ENCODE results near the gene SPATA25. TPM values are rescaled to one million over a fixed set of nuclear protein-coding genes. Genes with fewer than 3 reads are reported as not detected.
"Not testable (repeated sequence)": the region's sequence is repeated elsewhere in the genome, so short reads cannot be mapped to it uniquely, and the experiment has no call there.

Gene SPATA25
- total and polyA plus RNA-seq, 2 donors (not counting 3 experiments of a cell fraction or from before 2014, with no cell fraction given), result 0.69 to 1.3 TPM

GRCh38 chr20:45902199-45902701 is 14.8 kb upstream of the SPATA25 start:
- POLR2A ChIA-PET, result interaction anchor here (0.6 kb wide), 1 partner anchor 22 kb away, joined by 3 read pairs; no protein-coding TSS in a partner anchor
- H3K9me1 ChIP-seq (replicated peaks; ENCODE audit: control insufficient read depth, extremely low read depth, insufficient read depth, low read length), result no peaks in the 10 kb centered on the region
- no peak overlapping the region for H3K4me2 ChIP-seq (ENCODE audit: insufficient read depth, low read length)
- intact Hi-C loops (cut with micrococcal nuclease), result no loop called here
- FAIRE-seq (no peak), DNase-seq (ENCODE audit: low read depth, low spot score) (no peak)
- H2AFZ ChIP-seq (ENCODE audit: low read depth, low read length), result no peak overlapping the region
- H3K4me3 ChIP-seq (replicated peaks in 1 of 3; ENCODE audit: insufficient read depth in 1 of 3, low read depth in 1 of 3, low read length in 3 of 3), result no peak overlapping the region
- peaks cover 0 to 23% of the 10 kb centered on the region in 2 experiments for H3K36me3 ChIP-seq (ENCODE audit: control insufficient read depth in 2 of 2, extremely low read depth in 1 of 2, insufficient read depth in 2 of 2, low read length in 2 of 2)
- H3K79me2 ChIP-seq (ENCODE audit: control insufficient read depth, insufficient read depth, low read length), result no peaks in the 10 kb centered on the region
- no TSS peak for BruUV-seq (replicated peaks)
- no peak overlapping the region for H3K27ac ChIP-seq (ENCODE audit: insufficient read depth, low read depth, low read length)
- TF ChIP-seq MYC (IDR thresholded peaks at IDR 0.05; ENCODE audit: low read depth, low read length) (no peak), EZH2 (IDR thresholded peaks at IDR 0.05; ENCODE audit: borderline replicate concordance, low read depth, low read length, severe bottlenecking) (no peak), GATA2 (IDR thresholded peaks at IDR 0.05; ENCODE audit: insufficient read depth, insufficient read length, low read depth, low read length) (no peak), POLR2AphosphoS5 (IDR thresholded peaks at IDR 0.05; ENCODE audit: insufficient read depth, low read depth, low read length) (no peak), FOS (IDR thresholded peaks at IDR 0.05; ENCODE audit: borderline replicate concordance, insufficient read depth, low read length) (no peak), POLR2A (IDR thresholded peaks at IDR 0.05; ENCODE audit: low read depth, low read length) (no peak), MAX (IDR thresholded peaks at IDR 0.05; ENCODE audit: insufficient read depth, insufficient read length) (no peak), CTCF (IDR thresholded peaks at IDR 0.05; ENCODE audit: extremely low read depth in 1 of 2, insufficient read depth in 1 of 2, low read depth in 1 of 2, low read length in 2 of 2) (no peak), JUN (IDR thresholded peaks at IDR 0.05; ENCODE audit: borderline replicate concordance, insufficient read depth, insufficient read length, low read depth) (no peak)
- H4K20me1 ChIP-seq (replicated peaks; ENCODE audit: control insufficient read depth, extremely low read depth, insufficient read depth, low read length), result no peaks in the 10 kb centered on the region
- no peaks in the 10 kb centered on the region for H3K4me1 ChIP-seq (ENCODE audit: control insufficient read depth, extremely low read depth, insufficient read depth, low read length)
- H3K9ac ChIP-seq (replicated peaks; ENCODE audit: extremely low read depth, insufficient read depth, low read length), result no peak overlapping the region
- H3K27me3 ChIP-seq (ENCODE audit: control insufficient read depth in 2 of 2, insufficient read depth in 2 of 2, low read length in 2 of 2), result no peaks in the 10 kb centered on the region
- H3K9me3 ChIP-seq (replicated peaks; ENCODE audit: control insufficient read depth, insufficient read depth, low read length), result no peaks in the 10 kb centered on the region
- dilution Hi-C loops (cut with MboI; ENCODE audit: extremely low pct_ligation_motif_present, low sequenced_read_pairs), result no loop called here
- CTCF ChIA-PET, result interaction anchor here (1.3 kb wide), 1 partner anchor 12 kb away, joined by 3 read pairs; no protein-coding TSS in a partner anchor

- FAIRE-seq; H3K27me3 ChIP-seq (ENCODE audit: control insufficient read depth in 2 of 2, insufficient read depth in 2 of 2, low read length in 2 of 2); H3K27ac ChIP-seq (ENCODE audit: insufficient read depth, low read depth, low read length); H3K4me1 ChIP-seq (ENCODE audit: control insufficient read depth, extremely low read depth, insufficient read depth, low read length); H3K4me2 ChIP-seq (ENCODE audit: insufficient read depth, low read length); DNase-seq (ENCODE audit: low read depth, low spot score); intact Hi-C loops (cut with micrococcal nuclease); H3K9me3 ChIP-seq (replicated peaks; ENCODE audit: control insufficient read depth, insufficient read depth, low read length); BruUV-seq (replicated peaks); H3K9me1 ChIP-seq (replicated peaks; ENCODE audit: control insufficient read depth, extremely low read depth, insufficient read depth, low read length); dilution Hi-C loops (cut with MboI; ENCODE audit: extremely low pct_ligation_motif_present, low sequenced_read_pairs); H4K20me1 ChIP-seq (replicated peaks; ENCODE audit: control insufficient read depth, extremely low read depth, insufficient read depth, low read length); H3K4me3 ChIP-seq (replicated peaks in 1 of 3; ENCODE audit: insufficient read depth in 1 of 3, low read depth in 1 of 3, low read length in 3 of 3); H2AFZ ChIP-seq (ENCODE audit: low read depth, low read length); H3K9ac ChIP-seq (replicated peaks; ENCODE audit: extremely low read depth, insufficient read depth, low read length); POLR2A ChIA-PET; H3K79me2 ChIP-seq (ENCODE audit: control insufficient read depth, insufficient read depth, low read length): not testable (repeated sequence)
- H3K36me3 ChIP-seq (ENCODE audit: control insufficient read depth in 2 of 2, extremely low read depth in 1 of 2, insufficient read depth in 2 of 2, low read length in 2 of 2), result peaks cover 4 to 27% of the 10 kb centered on the region in 2 experiments
- CTCF ChIA-PET, result interaction anchor here (0.9 kb wide), 1 partner anchor 11 kb away, joined by 3 read pairs; no protein-coding TSS in a partner anchor
These were observed 13.9 kb upstream of the SPATA25 start for GRCh38 chr20:45901332-45901731.
